KBM-7 (cell line): ENCODE data around the gene CHCHD4.

Experiments
- DNase-seq: peaks from one replicate; pipeline ENCODE4 v3.0.0-alpha.2; 2015
- in situ Hi-C: fragments of 300-500 bp; cut with MboI; formaldehyde crosslinking; loops from 2 replicates; pipeline ENCODE4 v1.14.3; 2020; ENCODE audit warnings: low sequenced_read_pairs, low pct_unique_long_range_greater_than_20kb, mixed read lengths

Gene CHCHD4

DNA sequence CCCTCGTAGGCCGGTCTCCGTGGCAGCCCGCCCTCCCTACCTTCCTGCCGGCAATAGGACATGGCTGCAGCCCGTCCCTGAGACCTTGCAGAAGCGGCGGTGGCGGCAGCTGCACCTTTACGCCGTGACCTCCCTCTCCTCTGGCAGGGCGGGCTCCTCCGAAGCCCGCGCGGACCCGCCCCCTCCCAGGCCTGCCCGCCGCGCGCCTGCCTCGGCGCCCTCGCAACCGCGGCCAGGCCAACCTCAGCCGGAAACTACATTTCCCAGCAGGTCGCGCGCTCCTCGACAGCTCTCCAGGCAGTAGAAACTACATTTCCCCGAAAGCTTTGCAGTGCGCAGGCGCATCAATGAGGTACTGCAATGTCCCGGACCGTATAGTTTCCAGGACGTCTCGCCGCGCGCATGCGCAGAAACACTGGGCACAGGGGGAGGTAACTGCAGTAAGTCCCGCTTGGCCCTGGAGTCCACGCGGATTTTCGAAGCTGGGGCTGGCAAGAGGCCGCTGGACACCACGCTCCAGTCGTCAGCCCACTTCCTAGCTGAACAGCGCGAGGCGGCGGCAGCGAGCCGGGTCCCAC, at the start of gene CHCHD4, which contains the start of gene TMEM43:
CHCHD4 (minus strand) TSS at position 256 of the 578 bp plus-strand sequence; CDS start at position 62, 194 bp downstream.
TMEM43 (plus strand) TSS at position 438 of the 578 bp plus-strand sequence. CDS start 142 bp downstream, outside the sequence.
- DNase-seq: peak; percentile 97
- in situ Hi-C loops: no loop called here

- in situ Hi-C loops: no loop called here
- DNase-seq: no peak
Measured at GRCh38 chr3:14172496-14172895, 47.8 kb upstream of the CHCHD4 start.

DNA sequence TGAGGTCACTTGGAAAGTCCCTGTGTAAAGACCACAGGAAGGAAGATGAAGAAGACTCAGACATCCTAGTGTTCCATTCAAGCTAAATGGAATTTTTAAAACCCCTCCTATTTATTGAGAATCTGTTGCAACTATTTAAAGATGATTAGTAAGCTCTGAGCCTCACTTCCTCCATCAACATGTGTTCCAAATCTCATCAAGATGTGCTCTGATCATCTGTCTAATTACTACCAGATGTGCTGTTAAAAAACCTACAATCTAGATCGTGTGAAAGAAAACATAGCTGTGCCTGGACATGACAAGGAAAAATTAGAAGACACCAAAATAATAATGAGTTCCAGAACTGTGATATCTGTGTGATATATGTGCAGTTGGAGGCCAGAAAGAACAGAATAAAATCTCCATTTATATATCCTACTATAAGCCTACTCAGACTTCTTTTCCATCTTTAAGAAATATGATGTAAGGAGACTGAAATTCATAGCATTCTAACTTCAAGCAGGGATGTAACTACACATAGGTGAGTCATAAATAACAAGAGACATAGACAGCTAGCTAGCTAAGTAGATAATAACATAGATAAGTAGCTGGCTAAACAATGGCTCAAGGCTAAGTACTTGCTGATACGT, 46.0 kb upstream of the CHCHD4 start:
- DNase-seq: no peak
- in situ Hi-C loops: no loop called here

DNA sequence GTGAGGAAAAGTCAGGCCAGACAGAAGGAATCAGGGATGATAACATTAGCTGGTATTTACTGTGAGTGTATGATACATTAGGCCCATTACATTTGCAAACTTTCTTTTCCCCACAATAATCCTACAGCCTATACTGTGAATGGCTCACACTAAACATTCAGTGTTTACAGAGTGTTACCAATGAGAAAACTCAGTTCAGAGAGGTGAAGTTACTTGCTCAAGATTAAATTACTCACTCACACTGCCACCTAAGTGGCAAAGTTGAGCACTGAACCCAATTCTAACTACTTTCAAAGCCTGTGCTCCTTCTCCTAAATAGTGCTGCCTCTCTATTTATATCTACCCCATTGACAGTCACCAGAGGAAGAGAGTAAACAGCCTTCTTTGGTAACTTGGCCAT, 45.2 kb upstream of the CHCHD4 start:
- in situ Hi-C loops: no loop called here
- no peak for DNase-seq

GRCh38 chr3:14169435-14169834, 44.8 kb upstream of the CHCHD4 start:
- in situ Hi-C loops: no loop called here
- DNase-seq: no peak

- in situ Hi-C loops: no loop called here
- DNase-seq: no peak
Measured at GRCh38 chr3:14166877-14167603, 42.4 kb upstream of the CHCHD4 start.

- DNase-seq: no peak
- in situ Hi-C loops: no loop called here
Measured at GRCh38 chr3:14162178-14162577, 37.5 kb upstream of the CHCHD4 start.

DNA sequence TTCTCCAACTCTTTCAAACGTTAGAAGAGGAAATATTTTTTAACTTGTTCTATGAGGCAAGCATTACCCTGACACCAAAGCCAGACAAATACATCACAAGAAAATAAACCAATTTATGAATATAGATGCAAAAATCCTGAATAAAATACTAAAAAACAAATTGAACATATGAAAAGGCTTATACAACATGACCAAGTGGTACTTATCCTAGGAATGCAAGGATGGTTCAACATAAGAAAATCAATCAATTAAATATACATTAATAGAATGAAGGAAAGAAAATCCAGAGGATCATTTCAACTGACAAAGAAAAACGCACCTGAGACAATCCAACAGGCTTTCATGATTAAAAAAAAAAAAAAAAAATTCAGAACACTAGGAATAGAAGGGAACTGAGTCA, 36.6 kb upstream of the CHCHD4 start:
- in situ Hi-C loops: no loop called here

DNA sequence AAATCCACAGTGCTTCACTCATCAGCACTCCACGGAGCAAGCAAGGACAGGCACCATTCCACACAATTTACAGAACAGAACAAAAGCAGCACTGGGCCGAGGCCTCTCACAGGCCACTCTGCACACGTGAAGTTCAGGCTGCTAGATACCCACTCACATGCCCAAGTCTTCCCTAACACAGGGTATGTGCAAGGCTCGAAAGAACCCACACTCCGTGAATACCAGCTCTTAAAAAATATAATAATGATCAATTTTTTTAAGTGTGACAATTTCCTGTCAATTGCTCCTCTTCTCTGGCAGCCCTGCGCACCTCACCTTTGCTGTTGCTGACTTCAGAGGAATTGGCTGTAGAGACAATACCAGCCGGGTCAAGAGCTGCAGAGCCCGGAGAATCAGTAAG, 34.8 kb upstream of the CHCHD4 start:
- in situ Hi-C loops: no loop called here
- no peak for DNase-seq

More for the DNA sequence above, 36.6 kb upstream of the CHCHD4 start:
- no peak for DNase-seq

GRCh38 chr3:14158370-14158769, 33.7 kb upstream of the CHCHD4 start:
- in situ Hi-C loops: no loop called here
- DNase-seq: no peak

- in situ Hi-C loops: no loop called here
- no peak for DNase-seq
Measured at GRCh38 chr3:14157951-14158350, 33.3 kb upstream of the CHCHD4 start.

DNA sequence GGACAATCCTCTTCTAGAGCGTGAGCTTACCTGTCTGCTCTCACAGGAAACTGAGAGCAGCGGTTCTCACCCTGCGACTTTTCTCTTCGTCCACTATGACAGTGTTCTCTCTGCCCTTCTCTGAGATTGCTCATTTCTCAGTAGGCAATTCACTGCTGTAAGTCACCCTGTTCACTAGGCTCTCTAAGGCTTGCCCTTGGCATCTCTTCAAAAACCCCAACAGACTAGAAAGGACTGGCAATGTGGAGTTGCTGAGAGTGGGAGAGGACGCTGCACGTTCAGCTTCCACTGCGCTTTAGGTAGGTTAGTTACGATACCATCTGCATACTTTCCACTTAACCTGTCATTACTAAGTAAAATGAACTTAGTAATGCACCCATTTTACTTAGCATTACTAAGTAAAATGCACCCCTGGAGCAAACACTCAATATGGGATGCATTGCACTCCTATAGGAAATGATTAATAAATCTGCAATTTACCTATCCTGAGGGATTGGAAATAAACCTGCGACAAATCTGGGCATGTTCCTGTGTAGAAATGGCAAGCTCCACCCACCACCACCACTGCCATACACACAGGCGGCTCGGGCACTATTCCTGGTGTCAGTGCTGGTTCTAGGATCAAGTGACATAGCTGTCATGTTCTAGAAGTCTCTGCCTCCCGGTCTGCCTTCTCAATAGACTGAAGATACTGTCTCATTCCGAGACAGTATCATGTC, 32.3 kb upstream of the CHCHD4 start:
- DNase-seq: no peak
- in situ Hi-C loops: no loop called here

GRCh38 chr3:14156201-14156600, 31.5 kb upstream of the CHCHD4 start:
- no peak for DNase-seq
- in situ Hi-C loops: no loop called here

DNA sequence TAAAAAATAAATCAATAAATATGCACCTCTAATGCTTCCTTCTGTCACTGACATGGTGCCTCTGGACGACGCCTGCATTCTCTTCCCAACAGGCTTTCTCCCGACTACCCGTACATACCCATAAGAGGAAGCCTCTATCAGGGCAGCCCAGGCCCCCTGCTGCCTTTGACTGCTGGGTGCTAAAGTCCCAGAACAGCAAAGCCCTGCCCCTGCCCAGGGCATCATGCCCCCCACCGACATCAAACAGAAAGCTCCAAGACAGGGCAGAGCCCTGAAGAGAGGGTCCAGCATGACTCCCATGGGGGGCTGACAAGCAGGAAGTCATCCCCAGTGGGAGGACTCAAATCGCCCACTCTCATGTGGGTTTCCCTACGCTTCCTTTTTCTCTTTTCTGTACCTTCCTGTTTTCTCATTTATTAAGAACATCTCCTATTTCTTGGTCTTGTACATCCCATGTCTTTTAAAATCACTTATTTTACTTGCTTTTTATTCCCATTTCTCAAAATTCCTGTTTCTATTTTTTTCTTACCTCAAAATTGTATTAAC, 30.3 kb upstream of the CHCHD4 start:
- DNase-seq: peak; percentile 39
- in situ Hi-C loops: no loop called here

GRCh38 chr3:14154276-14154675, 29.6 kb upstream of the CHCHD4 start:
- no peak for DNase-seq
- in situ Hi-C loops: no loop called here

DNA sequence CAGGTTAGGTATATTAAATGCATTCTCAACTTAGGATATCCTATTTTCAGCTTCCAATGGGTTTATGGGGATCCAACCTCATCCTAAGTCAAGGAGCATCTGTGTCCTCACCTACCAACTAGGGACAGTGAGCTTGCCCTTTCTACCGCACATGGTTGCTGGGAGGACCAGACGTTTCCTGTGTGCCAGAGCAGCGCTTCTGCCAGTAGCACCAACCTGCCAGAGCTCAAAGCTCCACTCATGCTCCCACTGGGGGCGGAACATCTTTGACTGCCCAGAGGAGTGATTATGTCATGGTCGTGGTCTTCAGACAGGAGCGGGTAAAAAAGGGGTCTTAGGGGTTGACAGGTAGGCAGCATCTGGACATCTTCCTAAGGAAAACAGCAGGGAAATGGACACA, 29.0 kb upstream of the CHCHD4 start:
- DNase-seq: no peak
- in situ Hi-C loops: no loop called here

DNA sequence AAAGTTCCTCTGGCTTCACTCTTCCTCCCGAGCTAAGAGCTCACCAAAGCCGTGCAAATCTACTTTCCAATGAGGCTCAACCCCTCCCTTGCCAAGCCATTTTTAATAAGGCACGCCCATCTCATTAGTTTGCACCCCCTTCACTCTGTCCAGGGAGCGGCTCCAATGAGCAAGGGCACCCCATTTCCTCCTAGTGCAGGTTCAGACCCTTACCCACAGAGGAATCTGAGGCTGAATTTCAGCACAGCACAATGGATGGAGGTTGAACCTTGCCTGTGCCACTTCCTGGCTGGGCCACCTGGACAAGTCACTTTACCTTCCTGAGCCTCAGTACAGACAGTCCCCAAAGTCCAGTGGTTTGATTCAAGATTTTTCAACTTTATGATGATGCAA, 28.3 kb upstream of the CHCHD4 start:
- in situ Hi-C loops: no loop called here
- no peak for DNase-seq

- DNase-seq: peak; percentile 38
- in situ Hi-C loops: no loop called here
Measured at GRCh38 chr3:14152233-14152962, 27.7 kb upstream of the CHCHD4 start.
